Neural progenitor cell (in vitro differentiated cells): ENCODE data around the gene AMIGO1. TPM values are rescaled to one million over a fixed set of nuclear protein-coding genes. Genes with fewer than 3 reads are reported as not detected.
A peak's percentile ranks its signal among the peaks of the same experiment; 100 is the strongest.

Experiments used
- DNase-seq: peaks from one replicate; pipeline ENCODE4 v3.0.0-alpha.2; 2016; ENCODE audit warnings: low spot score
- H2AFZ ChIP-seq: fragments of 200-600 bp; sonication (generic); replicated peaks from 2 replicates; pipeline ENCODE4 v1.6.1; 2016; ENCODE audit warnings: antibody characterized with exemption
- H3F3A ChIP-seq: fragments of 200-600 bp; sonication (generic); 2 replicates; pipeline ENCODE4 v1.6.1; 2016; ENCODE audit warnings: antibody characterized with exemption, low read depth
- H3K27ac ChIP-seq: fragments of 200-600 bp; sonication (generic); 2 replicates; pipeline ENCODE4 v1.5.1; 2016; ENCODE audit warnings: mild to moderate bottlenecking
- H3K27me3 ChIP-seq: fragments of 200-600 bp; sonication (generic); 2 replicates; pipeline ENCODE4 v1.6.1; 2016; ENCODE audit warnings: mild to moderate bottlenecking, moderate library complexity
- H3K36me3 ChIP-seq: fragments of 200-600 bp; sonication (generic); 2 replicates; pipeline ENCODE4 v1.5.1; 2016
- H3K4me1 ChIP-seq: fragments of 200-600 bp; sonication (generic); 2 replicates; pipeline ENCODE4 v1.6.1; 2016; ENCODE audit warnings: mixed run types
- H3K4me2 ChIP-seq: fragments of 200-600 bp; sonication (generic); 2 replicates; pipeline ENCODE4 v1.6.1; 2016
- H3K4me3 ChIP-seq: fragments of 200-600 bp; sonication (generic); 2 replicates; pipeline ENCODE4 v1.5.1; 2016
- H3K79me2 ChIP-seq: fragments of 200-600 bp; sonication (generic); 2 replicates; pipeline ENCODE4 v1.6.1; 2016; ENCODE audit warnings: low read depth
- H3K9ac ChIP-seq: fragments of 200-600 bp; sonication (generic); 2 replicates; pipeline ENCODE4 v1.6.1; 2016
- H3K9me3 ChIP-seq: fragments of 200-600 bp; sonication (generic); 2 replicates; pipeline ENCODE4 v1.5.1; 2016; ENCODE audit warnings: low read depth
- H4K20me1 ChIP-seq: fragments of 200-600 bp; sonication (generic); 2 replicates; pipeline ENCODE4 v1.6.1; 2016; ENCODE audit warnings: low read depth
- H3K27ac Mint-ChIP-seq: 3 replicates; pipeline ENCODE4 v1.8.0; 2021; ENCODE audit warnings: mixed read lengths
- H3K27me3 Mint-ChIP-seq: 2 replicates; pipeline ENCODE4 v1.8.0; 2022; ENCODE audit warnings: low read depth, mild to moderate bottlenecking, inconsistent platforms, moderate library complexity, mixed read lengths; ENCODE audit not compliant: insufficient read depth
- H3K36me3 Mint-ChIP-seq: 3 replicates; pipeline ENCODE4 v1.8.0; 2021; ENCODE audit warnings: mixed read lengths
- H3K4me1 Mint-ChIP-seq: 3 replicates; pipeline ENCODE4 v1.8.0; 2021; ENCODE audit warnings: mixed read lengths
- H3K4me3 Mint-ChIP-seq: 3 replicates; pipeline ENCODE4 v1.8.0; 2021; ENCODE audit warnings: mild to moderate bottlenecking, moderate library complexity, mixed read lengths
- H3K9me3 Mint-ChIP-seq: 3 replicates; pipeline ENCODE4 v1.8.0; 2020; ENCODE audit warnings: mixed read lengths
- CTCF ChIP-seq: fragments of 200-600 bp; sonication (generic); IDR thresholded peaks from 2 replicates; pipeline ENCODE4 v1.5.1; 2017; ENCODE audit warnings: antibody characterized with exemption, mild to moderate bottlenecking
- EZH2 ChIP-seq: fragments of 200-600 bp; sonication (generic); IDR thresholded peaks from 2 replicates; pipeline ENCODE4 v1.6.1; 2017; ENCODE audit warnings: antibody characterized with exemption, mild to moderate bottlenecking, moderate library complexity
- EZH2phosphoT487 ChIP-seq: fragments of 200-600 bp; sonication (generic); IDR thresholded peaks from 2 replicates; pipeline ENCODE4 v1.6.1; 2017; ENCODE audit warnings: antibody characterized with exemption
- total RNA-seq: library from RNA; depleted of rRNA; stranded (reverse); fragments of >200 nt; gene quantifications from 2 replicates; pipeline ENCODE4 v1.2.3, GENCODE V29; 2015; ENCODE audit warnings: low replicate concordance

AMIGO1 gene
- total RNA-seq, 1 donor from 2014 or later = 4.5 TPM

- no peak for TF ChIP-seq CTCF
- TF ChIP-seq EZH2 = no peak
- Mint-ChIP-seq H3K36me3 (no peaks in the 10 kb centered on the region), H3K4me3 (no peak overlapping the region), H3K27me3 (peaks cover 3% of the 10 kb centered on the region), H3K4me1 (peaks cover 9% of the 10 kb centered on the region), H3K27ac (no peak overlapping the region), H3K9me3 (no peaks in the 10 kb centered on the region)
- no peak overlapping the region for H3K27ac ChIP-seq
- H3K9me3 ChIP-seq = no peaks in the 10 kb centered on the region
- DNase-seq = no peak
- no peaks in the 10 kb centered on the region for H3K36me3 ChIP-seq
- no peaks in the 10 kb centered on the region for H4K20me1 ChIP-seq
- no peak overlapping the region for H3K4me3 ChIP-seq
- peaks cover 13% of the 10 kb centered on the region for H3K4me1 ChIP-seq
- no peak overlapping the region for H3K9ac ChIP-seq
- H3K27me3 ChIP-seq = no peaks in the 10 kb centered on the region
- no peak overlapping the region for H2AFZ ChIP-seq
- no peak overlapping the region for H3K4me2 ChIP-seq
- no peaks in the 10 kb centered on the region for H3K79me2 ChIP-seq
- H3F3A ChIP-seq = no peaks in the 10 kb centered on the region
These were observed 31.6 kb upstream of the AMIGO1 start for GRCh38 chr1:109541102-109541501.

GRCh38 chr1:109539676-109540075 is 30.1 kb upstream of the AMIGO1 start, which contains the start of gene GPR61:
GPR61 (plus strand) TSS chr1:109539872; CDS start chr1:109543023, 3,151 bp downstream.
- peak within 1 kb of the TSS; percentile 35 for H3K4me3 ChIP-seq
- Mint-ChIP-seq H3K27me3 (peaks cover 5% of the 10 kb centered on the region), H3K27ac (peak within 1 kb of the TSS; percentile 66), H3K9me3 (no peaks in the 10 kb centered on the region), H3K4me3 (peak within 1 kb of the TSS; percentile 52), H3K36me3 (no peaks in the 10 kb centered on the region), H3K4me1 (peaks cover 20% of the 10 kb centered on the region)
- no peak within 1 kb of the TSS for H3K9ac ChIP-seq
- DNase-seq = peak; percentile 39
- peaks cover 21% of the 10 kb centered on the region for H3K4me1 ChIP-seq
- H3F3A ChIP-seq = no peaks in the 10 kb centered on the region
- peak within 1 kb of the TSS; percentile 97 for H2AFZ ChIP-seq
- peak within 1 kb of the TSS; percentile 72 for H3K4me2 ChIP-seq
- no peak within 1 kb of the TSS for H3K27ac ChIP-seq
- TF ChIP-seq EZH2phosphoT487 = no peak
- TF ChIP-seq CTCF = no peak
- no peak for TF ChIP-seq EZH2
- H3K9me3 ChIP-seq = no peaks in the 10 kb centered on the region
- no peaks in the 10 kb centered on the region for H3K79me2 ChIP-seq
- no peaks in the 10 kb centered on the region for H3K36me3 ChIP-seq
- H4K20me1 ChIP-seq = no peaks in the 10 kb centered on the region
- H3K27me3 ChIP-seq = no peaks in the 10 kb centered on the region

- peak overlapping the region; percentile 97 for H2AFZ ChIP-seq
- no peak overlapping the region for H3K9ac ChIP-seq
These were observed 29.5 kb upstream of the AMIGO1 start for GRCh38 chr1:109538827-109539555.

More at GRCh38 chr1:109538827-109539555, 29.5 kb upstream of the AMIGO1 start:
- H3K4me1 Mint-ChIP-seq = peaks cover 20% of the 10 kb centered on the region
- no peaks in the 10 kb centered on the region for H3K9me3 ChIP-seq
- no peaks in the 10 kb centered on the region for H3K36me3 ChIP-seq
- H3K27ac ChIP-seq = no peak overlapping the region
- TF ChIP-seq EZH2phosphoT487 (no peak), CTCF (no peak), EZH2 (no peak)
- H3K27ac Mint-ChIP-seq = peak overlapping the region; percentile 66
- peaks cover 21% of the 10 kb centered on the region for H3K4me1 ChIP-seq
- H3K4me3 Mint-ChIP-seq = peak overlapping the region; percentile 52
- no peaks in the 10 kb centered on the region for H3K27me3 ChIP-seq
- no peak for DNase-seq
- no peaks in the 10 kb centered on the region for H3F3A ChIP-seq
- peak overlapping the region; percentile 72 for H3K4me2 ChIP-seq
- H3K36me3 Mint-ChIP-seq = no peaks in the 10 kb centered on the region
- no peaks in the 10 kb centered on the region for H3K79me2 ChIP-seq
- H3K4me3 ChIP-seq = no peak overlapping the region
- H3K27me3 Mint-ChIP-seq = peaks cover 5% of the 10 kb centered on the region
- no peaks in the 10 kb centered on the region for H3K9me3 Mint-ChIP-seq
- no peaks in the 10 kb centered on the region for H4K20me1 ChIP-seq
